IMR-90 (cell line): ENCODE measurements around the gene NFIX.

Experiments
- CEBPB ChIP-seq: IDR thresholded peaks from 2 replicates; pipeline ENCODE4 v1.6.1; 2012; ENCODE audit warnings: low read depth, low read length, improper control_type of control experiment
- CHD1 ChIP-seq: IDR thresholded peaks from 2 replicates; pipeline ENCODE4 v1.6.1; 2012; ENCODE audit warnings: low read depth, low read length, improper control_type of control experiment
- CTCF ChIP-seq: conservative IDR thresholded peaks from 2 replicates; pipeline ENCODE4 v1.5.1; 2012; ENCODE audit warnings: mild to moderate bottlenecking, low read depth, low read length, improper control_type of control experiment
- ELK1 ChIP-seq: fragments of 150-350 bp; IDR thresholded peaks from 2 replicates; pipeline ENCODE4 v1.6.1; 2016; ENCODE audit warnings: low read depth, mild to moderate bottlenecking, low read length, moderate library complexity, borderline replicate concordance
- FOS ChIP-seq: fragments of 150-350 bp; IDR thresholded peaks from 2 replicates; pipeline ENCODE4 v1.6.1; 2016; ENCODE audit warnings: low read depth, low read length
- MAFK ChIP-seq: IDR thresholded peaks from 2 replicates; pipeline ENCODE4 v1.6.1; 2012; ENCODE audit warnings: low read depth, low read length, improper control_type of control experiment
- MAZ ChIP-seq: IDR thresholded peaks from 2 replicates; pipeline ENCODE4 v1.6.1; 2012; ENCODE audit warnings: low read depth, mild to moderate bottlenecking, low read length, improper control_type of control experiment, moderate library complexity, borderline replicate concordance
- MXI1 ChIP-seq: IDR thresholded peaks from 2 replicates; pipeline ENCODE4 v1.6.1; 2012; ENCODE audit warnings: low read depth, mild to moderate bottlenecking, low read length, moderate library complexity, borderline replicate concordance
- POLR2A ChIP-seq: IDR thresholded peaks from 2 replicates; pipeline ENCODE4 v1.6.1; 2012; ENCODE audit warnings: mild to moderate bottlenecking, low read depth, low read length
- RAD21 ChIP-seq: IDR thresholded peaks from 2 replicates; pipeline ENCODE4 v1.6.1; 2012; ENCODE audit warnings: low read length, improper control_type of control experiment
- RCOR1 ChIP-seq: IDR thresholded peaks from 2 replicates; pipeline ENCODE4 v1.6.1; 2012; ENCODE audit warnings: mild to moderate bottlenecking, low read length, improper control_type of control experiment; ENCODE audit not compliant: insufficient replicate concordance
- RFX5 ChIP-seq: IDR thresholded peaks from 2 replicates; pipeline ENCODE4 v1.8.0; 2012; ENCODE audit warnings: low read depth, mild to moderate bottlenecking, low read length, moderate library complexity

- TF ChIP-seq POLR2A (no peak), CTCF (no peak), RAD21 (no peak), MAZ (no peak), CHD1 (no peak), MXI1 (no peak), RFX5 (no peak), ELK1 (no peak), MAFK (no peak), FOS (no peak), CEBPB (no peak), RCOR1 (no peak)
These were observed 143.1 kb downstream of the NFIX start for GRCh38 chr19:13138171-13138915.
